ENCODE measurements around the gene PDGFA. TPM values are rescaled to one million over a fixed set of nuclear protein-coding genes. Genes with fewer than 3 reads are reported as not detected.

The PDGFA gene
- total RNA-seq, 3 donors from 2014 or later (not counting 1 experiment from before 2014, with no cell fraction given): 0.86 to 2.0 (median 1.5) TPM

DNA sequence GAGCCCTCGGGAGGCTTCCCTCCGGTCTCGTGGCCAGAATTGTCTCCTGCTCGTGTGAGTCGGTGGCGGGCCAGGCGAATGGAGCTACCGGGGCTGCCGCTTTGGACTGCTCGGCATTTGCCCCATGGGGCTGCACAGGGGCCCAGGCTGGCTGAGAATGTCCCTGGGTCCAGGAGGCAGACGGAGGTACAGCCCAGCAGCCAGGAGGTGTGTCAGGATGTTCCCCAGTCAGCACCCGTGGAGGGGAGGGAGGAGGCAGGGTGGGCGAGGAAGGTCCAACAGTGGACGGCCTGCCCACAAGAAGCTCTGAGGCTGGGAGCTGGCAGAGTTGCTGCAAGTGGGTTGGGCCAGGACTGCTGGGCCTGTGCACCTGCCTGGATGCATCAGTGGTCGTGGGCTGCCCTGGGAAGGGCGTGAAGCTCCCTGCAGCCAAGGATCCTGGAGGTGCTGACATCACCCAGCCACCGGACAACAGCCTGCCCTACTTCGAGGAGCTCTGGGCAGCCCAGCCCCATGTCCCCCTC lies 46.4 kb downstream of the PDGFA start:
- Histone ChIP-seq H3K9me3 (ENCODE audit: control insufficient read depth, insufficient read depth, low read length) (peaks cover 4% of the 10 kb centered on the region), H3K4me3 (ENCODE audit: low read length) (no peak overlapping the region), H3K36me3 (ENCODE audit: control insufficient read depth, insufficient read depth, low read length) (no peaks in the 10 kb centered on the region), H3K27me3 (ENCODE audit: control insufficient read depth, insufficient read depth, low read length) (no peaks in the 10 kb centered on the region), H3K27ac (ENCODE audit: low read length) (no peak overlapping the region), H3K4me1 (ENCODE audit: control insufficient read depth, insufficient read depth, low read length) (peaks cover 16% of the 10 kb centered on the region)
- WGBS (ENCODE audit: insufficient coverage): 93% methylated on average over 18 of the region's 18 CpGs
- H3K36me3 Mint-ChIP-seq: no peaks in the 10 kb centered on the region
- H3K27me3 Mint-ChIP-seq (ENCODE audit: low read depth in 2 of 2): no peaks in the 10 kb centered on the region
- intact Hi-C loops (cut with micrococcal nuclease): no loop called here
- peaks cover 11 to 14% of the 10 kb centered on the region in 2 donors for H3K4me1 Mint-ChIP-seq
- TF ChIP-seq, protein P1, sequence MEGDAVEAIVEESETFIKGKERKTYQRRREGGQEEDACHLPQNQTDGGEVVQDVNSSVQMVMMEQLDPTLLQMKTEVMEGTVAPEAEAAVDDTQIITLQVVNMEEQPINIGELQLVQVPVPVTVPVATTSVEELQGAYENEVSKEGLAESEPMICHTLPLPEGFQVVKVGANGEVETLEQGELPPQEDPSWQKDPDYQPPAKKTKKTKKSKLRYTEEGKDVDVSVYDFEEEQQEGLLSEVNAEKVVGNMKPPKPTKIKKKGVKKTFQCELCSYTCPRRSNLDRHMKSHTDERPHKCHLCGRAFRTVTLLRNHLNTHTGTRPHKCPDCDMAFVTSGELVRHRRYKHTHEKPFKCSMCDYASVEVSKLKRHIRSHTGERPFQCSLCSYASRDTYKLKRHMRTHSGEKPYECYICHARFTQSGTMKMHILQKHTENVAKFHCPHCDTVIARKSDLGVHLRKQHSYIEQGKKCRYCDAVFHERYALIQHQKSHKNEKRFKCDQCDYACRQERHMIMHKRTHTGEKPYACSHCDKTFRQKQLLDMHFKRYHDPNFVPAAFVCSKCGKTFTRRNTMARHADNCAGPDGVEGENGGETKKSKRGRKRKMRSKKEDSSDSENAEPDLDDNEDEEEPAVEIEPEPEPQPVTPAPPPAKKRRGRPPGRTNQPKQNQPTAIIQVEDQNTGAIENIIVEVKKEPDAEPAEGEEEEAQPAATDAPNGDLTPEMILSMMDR (IDR thresholded peaks at IDR 0.05): no peak
- peaks cover 2 to 4% of the 10 kb centered on the region in 2 donors for H3K9me3 Mint-ChIP-seq
- H3K4me3 Mint-ChIP-seq: no peak overlapping the region
- ATAC-seq (peak in 1 of 3 donors; percentile 9), DNase-seq (no peak)
- H3K27ac Mint-ChIP-seq: no peak overlapping the region

DNA sequence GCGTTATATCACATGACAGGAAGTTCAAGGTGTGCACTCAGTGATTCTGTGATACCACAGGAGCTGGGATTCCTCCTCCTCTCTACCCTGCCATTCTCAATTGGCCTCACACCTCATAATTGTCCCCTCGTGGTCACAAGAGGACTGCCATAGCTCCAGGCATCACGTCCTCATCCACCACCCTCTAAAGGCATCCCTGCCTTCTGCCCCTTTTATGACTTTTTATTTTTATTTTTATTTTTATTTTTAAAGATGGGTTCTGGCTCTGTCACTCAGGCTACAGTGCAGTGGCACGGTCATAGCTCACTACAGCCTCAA lies 47.0 kb downstream of the PDGFA start:
- no peak overlapping the region for H3K27ac Mint-ChIP-seq
- H3K27me3 Mint-ChIP-seq (ENCODE audit: low read depth in 2 of 2): no peaks in the 10 kb centered on the region
- H3K9me3 Mint-ChIP-seq: peaks cover 9% of the 10 kb centered on the region in 2 donors
- no peak overlapping the region for H3K4me3 Mint-ChIP-seq
- no peak overlapping the region for H3K4me3 ChIP-seq (ENCODE audit: low read length)
- WGBS (ENCODE audit: insufficient coverage): 94% methylated on average over 4 of the region's 4 CpGs
- H3K36me3 Mint-ChIP-seq: no peaks in the 10 kb centered on the region
- ATAC-seq: no peak
- TF ChIP-seq, protein P1 (IDR thresholded peaks at IDR 0.05): no peak
- peaks cover 17% of the 10 kb centered on the region for H3K4me1 ChIP-seq (ENCODE audit: control insufficient read depth, insufficient read depth, low read length)
- H3K27ac ChIP-seq (ENCODE audit: low read length): no peak overlapping the region
- intact Hi-C loops (cut with micrococcal nuclease): no loop called here
- H3K27me3 ChIP-seq (ENCODE audit: control insufficient read depth, insufficient read depth, low read length): no peaks in the 10 kb centered on the region
- peaks cover 17 to 20% of the 10 kb centered on the region in 2 donors for H3K4me1 Mint-ChIP-seq
- peaks cover 10% of the 10 kb centered on the region for H3K9me3 ChIP-seq (ENCODE audit: control insufficient read depth, insufficient read depth, low read length)
- H3K36me3 ChIP-seq (ENCODE audit: control insufficient read depth, insufficient read depth, low read length): no peaks in the 10 kb centered on the region
- DNase-seq: peak in 1 of 2 donors; percentile 53

DNA sequence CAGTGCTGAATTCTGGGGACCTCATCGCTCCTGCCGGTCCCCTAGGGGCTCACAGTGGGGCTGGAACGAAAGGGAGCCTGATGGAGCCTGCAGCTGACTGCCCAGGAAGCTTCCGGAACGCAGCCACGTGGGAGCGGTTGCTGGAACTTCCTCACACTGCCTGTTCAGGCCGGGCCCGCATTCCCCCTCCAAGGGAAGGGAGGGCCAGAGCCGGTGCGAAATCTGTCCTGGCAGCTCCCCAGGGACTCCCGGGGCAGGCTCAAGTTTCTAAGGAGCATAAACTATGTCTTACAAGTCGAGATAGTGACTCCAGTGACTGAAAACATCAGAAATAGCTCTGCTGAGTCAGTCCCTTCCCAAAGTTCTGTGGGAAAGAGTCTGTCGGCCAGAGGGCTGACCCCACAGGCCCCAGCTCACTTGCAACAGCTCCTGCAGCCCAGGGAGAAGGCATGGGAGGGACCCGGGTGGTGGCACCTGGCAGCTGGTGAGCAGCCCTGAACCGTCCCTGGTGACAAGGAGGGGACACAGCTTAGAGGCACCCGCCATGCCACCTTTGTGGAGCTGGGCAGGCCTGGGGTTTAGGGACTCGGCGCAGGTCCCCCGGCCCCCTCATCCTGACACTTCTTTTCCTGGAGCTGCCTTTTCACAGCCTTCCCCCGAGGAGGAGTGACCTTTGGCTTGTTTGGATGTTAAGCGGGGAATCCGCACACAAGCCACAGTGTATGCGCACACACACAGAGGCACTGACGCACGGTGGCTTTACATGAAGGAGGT lies 47.6 kb downstream of the PDGFA start:
- 71% methylated on average over 26 of the region's 26 CpGs for WGBS (ENCODE audit: insufficient coverage)
- DNase-seq (no peak), ATAC-seq (no peak)

More for the DNA sequence above, 47.6 kb downstream of the PDGFA start:
- Mint-ChIP-seq H3K27me3 (ENCODE audit: low read depth in 2 of 2) (no peaks in the 10 kb centered on the region), H3K4me3 (no peak overlapping the region), H3K36me3 (no peaks in the 10 kb centered on the region), H3K4me1 (peaks cover 18 to 26% of the 10 kb centered on the region in 2 donors), H3K9me3 (peaks cover 12 to 14% of the 10 kb centered on the region in 2 donors), H3K27ac (no peak overlapping the region)
- H3K27me3 ChIP-seq (ENCODE audit: control insufficient read depth, insufficient read depth, low read length): no peaks in the 10 kb centered on the region
- H3K36me3 ChIP-seq (ENCODE audit: control insufficient read depth, insufficient read depth, low read length): no peaks in the 10 kb centered on the region
- H3K27ac ChIP-seq (ENCODE audit: low read length): no peak overlapping the region
- H3K9me3 ChIP-seq (ENCODE audit: control insufficient read depth, insufficient read depth, low read length): peaks cover 16% of the 10 kb centered on the region
- H3K4me1 ChIP-seq (ENCODE audit: control insufficient read depth, insufficient read depth, low read length): peaks cover 17% of the 10 kb centered on the region
- no peak overlapping the region for H3K4me3 ChIP-seq (ENCODE audit: low read length)
- intact Hi-C loops (cut with micrococcal nuclease): no loop called here
- TF ChIP-seq, protein P1 (IDR thresholded peaks at IDR 0.05): no peak
